Activated CD4-positive, alpha-beta T cell treated with anti-CD3 and anti-CD28 coated beads for 1 hour (primary cell): Measurements from ENCODE around the gene PTPN21.

Experiments used
- DNase-seq: peaks from one replicate; pipeline ENCODE4 v3.0.0-alpha.2; 2020

PTPN21 gene

DNA sequence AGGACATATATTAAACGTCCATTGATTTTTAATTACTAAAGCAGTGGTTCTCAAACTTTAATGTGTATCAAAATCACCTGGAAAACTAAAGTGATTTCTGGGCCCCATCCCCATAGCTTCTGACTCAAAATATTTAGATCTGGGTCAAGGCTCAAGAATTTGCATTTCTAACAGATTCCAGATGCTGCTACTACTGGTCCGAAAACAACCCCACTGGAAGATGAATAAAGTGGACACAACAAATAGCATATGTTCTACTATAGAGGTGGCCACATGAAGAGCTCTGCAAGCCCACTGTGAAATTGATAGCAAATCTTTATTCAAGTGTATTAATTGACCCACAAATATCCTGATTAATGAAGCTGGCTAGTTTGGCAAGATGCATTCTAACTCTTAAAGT is 99.9 kb downstream of the PTPN21 start:
- DNase-seq, result no peak

DNA sequence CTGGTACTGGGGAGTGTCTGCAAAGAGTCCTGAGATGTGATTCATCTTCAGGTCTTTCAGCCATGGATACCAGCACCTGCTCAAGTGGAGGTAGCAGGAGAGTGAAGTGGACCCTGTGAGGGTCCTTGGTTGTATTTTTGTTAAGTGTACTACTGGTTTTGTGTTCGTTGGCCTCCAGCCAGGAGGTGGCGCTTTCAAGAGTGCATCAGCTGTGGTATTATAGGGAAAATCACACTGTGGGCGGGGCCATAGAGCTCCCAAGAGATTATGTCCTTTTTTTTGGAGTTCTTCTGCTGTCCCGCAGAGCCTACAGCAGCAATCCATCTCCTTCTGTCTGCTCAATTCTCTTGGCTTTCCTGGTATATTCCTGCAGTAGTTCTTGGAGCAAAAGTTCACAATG is 102.6 kb downstream of the PTPN21 start:
- DNase-seq, result no peak

DNA sequence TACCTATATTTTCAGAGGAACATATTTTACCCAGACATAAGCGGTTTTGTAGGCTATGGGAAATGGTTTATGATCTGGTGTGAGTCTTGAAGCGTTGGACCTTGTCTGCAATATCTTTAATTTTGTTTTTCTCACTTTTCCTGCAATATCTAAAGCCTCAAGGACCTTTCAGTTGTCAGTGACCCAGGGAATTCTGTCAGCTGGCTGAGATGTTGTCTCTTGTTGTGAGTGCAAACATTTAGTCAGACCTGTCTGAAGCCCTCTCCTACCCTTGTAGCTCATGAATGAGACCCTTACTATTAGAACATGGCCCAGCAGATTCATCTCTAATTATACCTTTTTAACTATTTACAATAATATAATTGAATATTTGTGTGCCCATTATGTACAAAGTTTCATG is 115.7 kb downstream of the PTPN21 start:
- no peak for DNase-seq

DNA sequence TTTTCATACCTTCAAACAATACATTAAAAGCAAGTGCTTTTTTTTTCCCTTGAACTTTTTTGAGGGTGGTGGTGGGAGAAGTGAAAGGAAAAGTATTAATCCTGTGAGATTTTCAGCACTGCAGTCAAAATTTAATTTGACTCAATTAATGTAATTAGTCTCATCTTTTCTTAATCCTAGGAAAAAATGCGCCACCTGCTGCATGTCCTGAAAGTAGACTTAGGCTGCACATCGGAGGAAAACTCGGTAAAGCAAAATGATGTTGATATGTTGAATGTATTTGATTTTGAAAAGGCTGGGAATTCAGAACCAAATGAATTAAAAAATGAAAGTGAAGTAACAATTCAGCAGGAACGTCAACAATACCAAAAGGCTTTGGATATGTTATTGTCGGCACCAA is 117.1 kb downstream of the PTPN21 start:
- no peak for DNase-seq

DNA sequence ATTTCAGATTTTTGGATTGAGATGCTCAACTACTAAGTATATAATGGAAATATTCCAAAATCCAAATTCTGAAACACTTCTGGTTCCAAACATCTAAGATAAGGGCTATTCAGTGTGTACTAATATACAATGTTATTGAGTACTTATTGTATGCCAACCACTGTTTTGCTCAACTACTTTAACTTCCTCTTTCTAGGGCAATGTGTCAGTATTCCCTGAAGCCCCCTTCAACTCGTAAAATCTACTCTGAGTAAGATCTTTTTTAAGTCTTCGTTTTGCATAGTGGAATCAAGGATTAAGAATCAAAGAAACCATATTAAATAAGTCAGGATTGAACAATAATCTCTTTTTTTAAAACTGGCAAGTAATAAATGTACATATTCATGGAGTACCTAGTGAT is 123.8 kb downstream of the PTPN21 start:
- no peak for DNase-seq

DNA sequence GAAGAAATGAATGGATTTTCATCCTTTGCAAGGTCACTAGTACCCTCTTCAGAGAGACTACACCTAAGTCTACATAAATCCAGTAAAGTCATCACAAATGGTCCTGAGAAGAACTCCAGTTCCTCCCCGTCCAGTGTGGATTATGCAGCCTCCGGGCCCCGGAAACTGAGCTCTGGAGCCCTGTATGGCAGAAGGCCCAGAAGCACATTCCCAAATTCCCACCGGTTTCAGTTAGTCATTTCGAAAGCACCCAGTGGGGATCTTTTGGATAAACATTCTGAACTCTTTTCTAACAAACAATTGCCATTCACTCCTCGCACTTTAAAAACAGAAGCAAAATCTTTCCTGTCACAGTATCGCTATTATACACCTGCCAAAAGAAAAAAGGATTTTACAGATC is 128.5 kb downstream of the PTPN21 start:
- no peak for DNase-seq

DNA sequence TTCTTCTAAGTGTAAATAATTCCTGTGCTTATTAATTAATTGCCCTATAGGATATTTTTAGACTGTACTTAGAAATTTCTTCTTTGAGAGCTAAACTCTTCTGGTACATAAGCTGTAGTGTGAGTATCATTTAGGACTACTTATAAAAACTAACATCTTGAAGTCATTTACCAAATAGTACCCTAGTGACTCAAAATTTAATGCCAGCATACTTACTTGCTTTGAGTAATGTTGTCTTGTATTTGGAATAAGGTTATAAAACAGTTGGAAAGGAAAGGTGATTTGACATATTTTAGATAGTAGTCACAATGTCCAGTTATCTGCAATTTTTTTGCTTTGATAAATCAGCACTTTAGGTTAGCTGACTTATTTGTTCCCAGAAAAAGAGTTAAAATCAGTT is 130.2 kb downstream of the PTPN21 start:
- no peak for DNase-seq

DNA sequence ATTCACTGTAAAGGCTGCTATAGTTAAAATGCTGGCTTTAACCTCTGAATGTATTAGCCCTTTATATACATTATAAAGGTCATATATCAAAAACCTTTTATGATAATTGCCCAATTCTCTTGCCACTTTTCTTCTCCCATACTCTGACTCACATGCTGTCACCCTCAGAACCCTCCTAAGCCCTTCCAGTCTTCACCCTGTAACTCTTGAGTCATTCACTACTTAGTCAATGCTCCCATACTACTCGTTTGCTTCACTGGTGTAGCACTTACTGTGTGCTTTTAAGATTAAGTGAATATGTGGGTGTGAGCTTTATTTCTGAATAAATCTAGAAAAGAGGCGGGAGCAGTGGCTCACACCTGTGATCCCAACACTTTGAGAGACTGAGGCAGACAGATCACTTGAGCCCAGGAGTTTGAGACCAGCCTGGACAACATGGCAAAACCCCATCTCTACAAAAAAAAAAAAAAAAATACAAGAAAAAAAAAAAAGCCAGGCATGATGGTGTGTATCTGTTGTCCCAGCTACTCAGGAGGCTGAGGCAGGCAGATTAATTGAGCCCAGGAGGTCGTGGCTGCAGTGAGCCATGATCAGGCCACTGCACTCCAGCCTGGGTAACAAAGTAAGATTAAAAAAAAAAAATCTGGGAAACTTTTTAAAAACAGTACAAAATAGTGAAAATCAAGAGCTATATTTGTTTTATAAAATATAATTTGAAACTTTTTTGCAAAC is 131.7 kb downstream of the PTPN21 start:
- no peak for DNase-seq

DNA sequence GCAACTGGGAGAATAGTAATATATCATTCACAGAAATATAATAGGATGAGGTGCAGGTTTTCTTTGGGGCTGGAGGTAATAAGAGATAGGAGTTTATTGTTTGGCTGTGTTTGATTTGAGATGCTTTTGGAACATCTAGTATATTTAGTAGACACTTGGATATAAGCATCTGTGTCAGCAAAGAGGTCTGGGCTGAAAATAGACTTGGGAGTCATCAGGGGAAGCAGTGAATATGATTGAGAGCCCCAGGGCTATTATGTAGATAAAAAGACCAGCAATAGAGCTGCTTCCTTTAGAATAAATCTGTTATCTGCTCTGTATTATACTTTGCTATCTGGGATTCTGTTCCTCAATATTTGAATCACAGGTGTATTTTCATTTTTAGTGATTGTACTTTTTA is 132.8 kb downstream of the PTPN21 start:
- no peak for DNase-seq

DNA sequence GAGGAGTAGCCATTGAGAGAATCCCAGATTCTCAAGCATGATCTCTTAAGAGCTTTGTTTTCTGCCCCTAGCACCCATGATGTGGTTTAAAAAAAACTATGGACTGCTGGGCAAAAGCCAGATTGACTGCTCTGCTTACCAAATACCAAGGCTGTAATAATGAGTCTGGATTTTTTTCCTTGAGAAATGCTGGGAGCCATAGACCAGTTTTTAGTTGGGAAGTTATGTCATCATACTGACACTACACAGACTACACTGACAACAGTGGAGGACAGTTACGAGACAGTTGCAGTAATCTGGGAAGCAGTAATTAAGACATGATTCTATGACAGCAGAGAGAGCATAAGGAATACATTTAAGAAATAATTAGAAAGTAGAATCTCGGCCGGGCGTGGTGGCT is 133.5 kb downstream of the PTPN21 start:
- DNase-seq, result no peak

DNA sequence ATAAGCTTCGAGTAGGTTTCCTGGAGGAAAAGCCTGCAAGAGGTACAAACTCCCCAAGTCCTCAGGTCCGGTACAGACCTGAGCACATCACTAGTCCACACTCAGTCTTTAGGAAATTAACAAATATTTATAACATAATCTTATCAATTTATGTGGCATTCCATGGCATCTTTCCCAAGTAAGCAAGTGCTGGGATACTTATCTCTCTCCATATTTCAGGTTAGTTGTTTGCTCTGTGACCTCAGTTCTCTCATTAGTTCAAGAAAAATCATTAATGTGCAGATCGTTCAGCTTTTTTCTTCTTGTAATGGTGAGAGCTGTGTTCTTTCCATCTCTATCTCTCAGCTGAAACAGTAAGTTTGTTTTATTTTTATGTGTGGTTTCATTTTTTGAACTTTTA is 134.6 kb downstream of the PTPN21 start:
- DNase-seq, result no peak

DNA sequence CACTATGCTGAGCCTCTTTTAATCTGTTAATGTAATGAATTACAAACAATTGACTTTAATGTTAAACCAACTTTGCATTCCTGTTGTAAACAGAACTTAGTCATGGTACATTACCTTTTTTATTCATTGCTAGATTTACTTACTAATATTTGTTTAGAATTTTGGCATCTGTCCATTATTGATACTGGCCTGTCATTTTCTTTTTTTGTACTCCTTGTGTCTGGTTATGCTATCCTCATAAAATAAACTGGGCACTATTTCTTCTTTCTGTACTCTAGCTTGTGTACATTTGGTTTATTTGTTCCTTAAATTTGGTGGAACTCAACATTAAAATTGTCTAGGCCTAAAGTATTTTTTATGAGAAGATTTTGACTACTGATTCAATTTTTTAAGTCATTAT is 137.2 kb downstream of the PTPN21 start:
- DNase-seq, result no peak
